ENCODE results near the gene VSX2. TPM values are rescaled to one million over a fixed set of nuclear protein-coding genes. Genes with fewer than 3 reads are reported as not detected.

VSX2 gene
- total and polyA plus RNA-seq, 2 donors (not counting 1 experiment from before 2014, with no cell fraction given), result not detected

GRCh38 chr14:74220991-74221390 lies 18.3 kb upstream of the VSX2 start:
- Mint-ChIP-seq H3K4me3 (no peak overlapping the region), H3K9me3 (ENCODE audit: insufficient read depth) (no peaks in the 10 kb centered on the region), H3K4me1 (peaks cover 2% of the 10 kb centered on the region), H3K27ac (no peak overlapping the region), H3K27me3 (peaks cover 25% of the 10 kb centered on the region)
- H4K20me1 ChIP-seq (ENCODE audit: control insufficient read depth, insufficient read depth, low read length, poor library complexity, severe bottlenecking), result no peaks in the 10 kb centered on the region
- H3K27me3 ChIP-seq (replicated peaks in 1 of 4; ENCODE audit: control extremely low read depth in 1 of 4, control insufficient read depth in 3 of 4, insufficient read depth in 4 of 4, low read length in 3 of 4), result peaks cover 0 to 23% (median 6%) of the 10 kb centered on the region in 4 experiments
- no peak for ATAC-seq (ENCODE audit: low read depth)
- peaks cover 5 to 7% of the 10 kb centered on the region in 2 donors for H3K4me1 ChIP-seq (ENCODE audit: control insufficient read depth in 2 of 2, insufficient read depth in 2 of 2, low read length in 2 of 2)
- POLR2A ChIA-PET, result no interaction called here
- H3K9me3 ChIP-seq (ENCODE audit: control extremely low read depth in 1 of 3, control insufficient read depth in 2 of 3, insufficient read depth in 1 of 3, low read length in 2 of 3), result peaks cover 0 to 9% (median 0%) of the 10 kb centered on the region in 3 donors
- no peak overlapping the region for H3K4me3 ChIP-seq (ENCODE audit: control extremely low read depth in 1 of 5, extremely low read depth in 1 of 5, insufficient read depth in 1 of 5, low read depth in 2 of 5, low read length in 4 of 5)
- CTCF ChIA-PET, result no interaction called here
- H3K36me3 ChIP-seq (replicated peaks in 1 of 2; ENCODE audit: control extremely low read depth in 1 of 2, control insufficient read depth in 1 of 2, extremely low read depth in 1 of 2, insufficient read depth in 2 of 2, low read length in 1 of 2), result no peaks in the 10 kb centered on the region
- no peak overlapping the region for H3K27ac ChIP-seq (ENCODE audit: low read length in 2 of 2)
- WGBS (ENCODE audit: insufficient coverage), result 82% methylated on average over 5 of the region's 6 CpGs
- intact Hi-C loops (cut with micrococcal nuclease), result no loop called here
- H3K4me2 ChIP-seq (replicated peaks; ENCODE audit: low read depth, low read length, poor library complexity, severe bottlenecking), result no peak overlapping the region
- no peak overlapping the region for H3K9ac ChIP-seq (ENCODE audit: low read length)
- TF ChIP-seq EZH2 (IDR thresholded peaks at IDR 0.05; ENCODE audit: borderline replicate concordance, insufficient read depth, low read depth, low read length, poor library complexity, severe bottlenecking), result no peak
- TF ChIP-seq CTCF (IDR thresholded peaks at IDR 0.05), result no peak
- no peak overlapping the region for H2AFZ ChIP-seq (ENCODE audit: insufficient read depth, low read depth, low read length, poor library complexity, severe bottlenecking)
- no peaks in the 10 kb centered on the region for H3K79me2 ChIP-seq (ENCODE audit: control insufficient read depth, insufficient read depth, low read length)
- no peak for DNase-seq

GRCh38 chr14:74221741-74222140 lies 17.5 kb upstream of the VSX2 start:
- H3K9me3 Mint-ChIP-seq (ENCODE audit: insufficient read depth), result no peaks in the 10 kb centered on the region
- no peak overlapping the region for H3K27ac ChIP-seq (ENCODE audit: low read length in 2 of 2)
- H3K36me3 ChIP-seq (replicated peaks in 1 of 2; ENCODE audit: control extremely low read depth in 1 of 2, control insufficient read depth in 1 of 2, extremely low read depth in 1 of 2, insufficient read depth in 2 of 2, low read length in 1 of 2), result no peaks in the 10 kb centered on the region
- DNase-seq (no peak), ATAC-seq (ENCODE audit: low read depth) (no peak)
- no peak overlapping the region for H3K4me2 ChIP-seq (replicated peaks; ENCODE audit: low read depth, low read length, poor library complexity, severe bottlenecking)
- peaks cover 29% of the 10 kb centered on the region for H3K27me3 Mint-ChIP-seq
- intact Hi-C loops (cut with micrococcal nuclease), result no loop called here
- no peaks in the 10 kb centered on the region for H3K79me2 ChIP-seq (ENCODE audit: control insufficient read depth, insufficient read depth, low read length)
- no peaks in the 10 kb centered on the region for H4K20me1 ChIP-seq (ENCODE audit: control insufficient read depth, insufficient read depth, low read length, poor library complexity, severe bottlenecking)
- no peak for TF ChIP-seq CTCF (IDR thresholded peaks at IDR 0.05)
- no peak for TF ChIP-seq EZH2 (IDR thresholded peaks at IDR 0.05; ENCODE audit: borderline replicate concordance, insufficient read depth, low read depth, low read length, poor library complexity, severe bottlenecking)
- no peak overlapping the region for H3K4me3 ChIP-seq (ENCODE audit: control extremely low read depth in 1 of 5, extremely low read depth in 1 of 5, insufficient read depth in 1 of 5, low read depth in 2 of 5, low read length in 4 of 5)
- no peak overlapping the region for H2AFZ ChIP-seq (ENCODE audit: insufficient read depth, low read depth, low read length, poor library complexity, severe bottlenecking)
- CTCF ChIA-PET, result no interaction called here
- H3K4me1 Mint-ChIP-seq, result peaks cover 2% of the 10 kb centered on the region
- H3K9ac ChIP-seq (ENCODE audit: low read length), result no peak overlapping the region
- peaks cover 0 to 9% (median 0%) of the 10 kb centered on the region in 3 donors for H3K9me3 ChIP-seq (ENCODE audit: control extremely low read depth in 1 of 3, control insufficient read depth in 2 of 3, insufficient read depth in 1 of 3, low read length in 2 of 3)
- H3K27ac Mint-ChIP-seq, result no peak overlapping the region
- POLR2A ChIA-PET, result no interaction called here
- peaks cover 5 to 7% of the 10 kb centered on the region in 2 donors for H3K4me1 ChIP-seq (ENCODE audit: control insufficient read depth in 2 of 2, insufficient read depth in 2 of 2, low read length in 2 of 2)
- WGBS (ENCODE audit: insufficient coverage), result 88% methylated on average over 7 of the region's 7 CpGs
- H3K4me3 Mint-ChIP-seq, result no peak overlapping the region
- peaks cover 0 to 23% (median 6%) of the 10 kb centered on the region in 4 experiments for H3K27me3 ChIP-seq (replicated peaks in 1 of 4; ENCODE audit: control extremely low read depth in 1 of 4, control insufficient read depth in 3 of 4, insufficient read depth in 4 of 4, low read length in 3 of 4)
